Keratinocyte (primary cell): ENCODE results near the gene ARHGAP6.

Experiments used
- CTCF ChIP-seq, 3 experiments: IDR thresholded peaks in 1 of 3; conservative IDR thresholded peaks in 1 of 3; optimal IDR thresholded peaks in 1 of 3; 2 replicates in 2 of 3; 3 replicates in 1 of 3; pipeline versions ENCODE3 to v1.5.1; 2011; ENCODE audit warnings: low read length in 3 of 3, mild to moderate bottlenecking in 3 of 3, moderate library complexity in 2 of 3, control low read depth in 1 of 3, inconsistent platforms in 1 of 3; ENCODE audit not compliant: insufficient read depth in 2 of 3; ENCODE audit errors: extremely low read depth in 1 of 3
- EZH2 ChIP-seq: IDR thresholded peaks from one replicate; pipeline ENCODE4 v1.6.1; 2012; ENCODE audit warnings: inconsistent platforms, mild to moderate bottlenecking, low read length, moderate library complexity

DNA sequence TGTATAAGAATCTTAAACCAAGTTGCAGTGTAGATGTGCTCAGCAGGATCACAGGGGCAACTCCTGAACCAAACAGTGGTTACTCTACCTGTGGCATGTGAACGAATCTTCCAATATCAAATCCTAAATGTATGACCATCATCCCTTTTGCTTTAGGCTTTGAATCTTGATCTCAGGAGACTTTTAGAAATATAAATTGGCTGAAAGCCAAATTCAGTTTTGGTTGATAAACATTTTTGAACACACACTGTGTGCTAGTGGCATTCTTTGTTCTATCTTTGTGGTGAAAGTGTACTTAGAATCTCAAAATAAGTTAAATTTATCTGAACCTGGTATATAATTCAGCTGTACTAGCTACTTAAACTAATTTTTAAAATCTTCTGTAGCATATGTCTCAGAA lies 4.6 kb upstream of the ARHGAP6 start:
- TF ChIP-seq CTCF (optimal IDR thresholded peaks at IDR 0.05 in 1 of 3, IDR thresholded peaks at IDR 0.05 in 1 of 3, conservative IDR thresholded peaks at IDR 0.05 in 1 of 3; ENCODE audit: extremely low read depth in 1 of 3, insufficient read depth in 2 of 3, low read length in 3 of 3) (no peak), EZH2 (no peak)
